Uterus (tissue), 2 donors: Measurements from ENCODE around the gene FOXE3.

Experiments
- CTCF ChIP-seq, 4 experiments: fragments of 200-600 bp in 2 of 4; fragments of 450-650 bp in 2 of 4; sonication (generic) in 2 of 4; IDR thresholded peaks; one replicate each; pipeline ENCODE4 v1.5.1; 2016 to 2019; ENCODE audit warnings: antibody characterized with exemption in 4 of 4, mild to moderate bottlenecking in 2 of 4, moderate library complexity in 1 of 4
- POLR2A ChIP-seq, 2 donors: fragments of 450-650 bp; IDR thresholded peaks; one replicate each; pipeline ENCODE4 v1.6.1; 2016; ENCODE audit warnings: antibody characterized with exemption in 2 of 2, mild to moderate bottlenecking in 1 of 2, moderate library complexity in 1 of 2

- TF ChIP-seq CTCF (IDR thresholded peaks at IDR 0.05) (no peak), POLR2A (IDR thresholded peaks at IDR 0.05) (no peak)
Observed at GRCh38 chr1:47403321-47403910, 12.7 kb upstream of the FOXE3 start.
